ENCODE results near the gene TBX19.
"Not testable (repeated sequence)": the region's sequence is repeated elsewhere in the genome, so short reads cannot be mapped to it uniquely, and the experiment has no call there.

The TBX19 gene

GRCh38 chr1:168340781-168341482 is 60.3 kb downstream of the TBX19 start:
- Histone ChIP-seq H3K27ac (ENCODE audit: low read length) (no peak overlapping the region), H3K4me1 (ENCODE audit: control insufficient read depth, insufficient read depth, low read length) (peaks cover 4% of the 10 kb centered on the region), H3K9ac (ENCODE audit: low read length in 2 of 2) (no peak overlapping the region), H3K36me3 (ENCODE audit: control insufficient read depth in 2 of 2, insufficient read depth in 2 of 2, low read length in 2 of 2) (no peaks in the 10 kb centered on the region), H3K9me3 (ENCODE audit: control insufficient read depth in 2 of 2, low read length in 2 of 2) (peaks cover 0 to 5% of the 10 kb centered on the region in 2 donors), H3K4me3 (ENCODE audit: low read length in 2 of 2) (no peak overlapping the region), H3K27me3 (ENCODE audit: control insufficient read depth in 1 of 2, insufficient read depth in 2 of 2, low read length in 2 of 2) (no peaks in the 10 kb centered on the region)

DNA sequence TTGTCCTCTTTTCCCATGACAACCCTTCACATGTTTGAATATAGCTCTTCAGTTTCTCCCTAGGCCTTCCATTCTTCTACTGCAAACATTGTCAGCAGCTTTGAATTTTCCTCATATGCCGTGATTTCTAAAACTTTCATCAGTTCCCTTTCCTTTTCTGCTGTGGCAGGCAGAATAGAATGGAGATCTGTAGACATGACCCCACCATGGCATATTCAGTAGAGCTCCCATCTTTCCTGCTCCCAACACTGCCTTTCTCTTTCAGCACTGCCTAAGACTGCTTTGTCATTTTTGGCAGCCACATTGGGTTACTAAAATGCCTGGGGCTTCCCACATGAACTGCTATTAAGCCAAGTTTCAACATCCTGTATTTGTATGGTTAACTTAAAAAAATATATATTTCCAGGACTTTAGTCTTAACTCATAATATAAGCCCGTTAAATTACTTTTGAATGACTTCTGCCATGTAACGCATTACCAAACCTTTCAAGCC is 60.9 kb downstream of the TBX19 start:
- Histone ChIP-seq H3K27me3 (ENCODE audit: control insufficient read depth in 1 of 2, insufficient read depth in 2 of 2, low read length in 2 of 2) (no peaks in the 10 kb centered on the region), H3K27ac (ENCODE audit: low read length) (no peak overlapping the region), H3K4me1 (ENCODE audit: control insufficient read depth, insufficient read depth, low read length) (peaks cover 4% of the 10 kb centered on the region), H3K9me3 (ENCODE audit: control insufficient read depth in 2 of 2, low read length in 2 of 2) (peaks cover 0 to 5% of the 10 kb centered on the region in 2 donors), H3K9ac (ENCODE audit: low read length in 2 of 2) (no peak overlapping the region), H3K4me3 (ENCODE audit: low read length in 2 of 2) (no peak overlapping the region), H3K36me3 (ENCODE audit: control insufficient read depth in 2 of 2, insufficient read depth in 2 of 2, low read length in 2 of 2) (no peaks in the 10 kb centered on the region)

DNA sequence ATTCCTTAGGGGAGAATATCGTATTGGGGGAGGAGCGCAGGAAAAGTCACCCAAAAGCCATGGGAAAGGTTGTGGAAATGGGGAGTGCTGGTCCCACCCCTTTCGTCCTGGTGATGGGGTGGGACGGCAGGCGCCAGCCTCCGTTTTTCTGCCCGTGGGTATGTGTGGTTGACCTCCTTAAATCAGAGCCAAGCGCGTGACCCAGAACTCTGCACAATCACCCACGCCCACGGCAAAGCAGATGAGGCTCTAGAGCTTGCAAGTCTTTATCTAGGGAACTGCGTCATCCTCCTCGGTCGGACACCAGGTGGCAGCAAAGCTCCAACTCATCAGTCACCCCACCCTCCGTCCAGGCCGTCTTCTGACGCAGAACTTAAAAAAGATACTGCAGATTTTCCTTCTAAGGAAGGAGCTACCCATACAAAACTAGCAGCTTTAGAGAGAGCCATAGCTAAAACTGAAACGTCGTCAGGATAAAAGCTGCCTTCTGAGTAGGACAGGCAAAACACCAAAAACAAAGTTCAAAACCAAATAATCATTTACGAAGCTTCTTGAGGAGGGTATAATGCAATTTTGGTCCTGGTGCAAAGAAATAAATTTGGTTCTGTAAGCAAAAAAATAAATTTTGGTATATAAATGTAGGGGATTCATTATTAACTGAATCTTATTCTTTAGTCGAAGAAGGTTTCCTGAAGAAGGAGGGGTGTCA is 62.0 kb downstream of the TBX19 start:
- H3K27ac ChIP-seq (ENCODE audit: low read length): no peak overlapping the region

DNA sequence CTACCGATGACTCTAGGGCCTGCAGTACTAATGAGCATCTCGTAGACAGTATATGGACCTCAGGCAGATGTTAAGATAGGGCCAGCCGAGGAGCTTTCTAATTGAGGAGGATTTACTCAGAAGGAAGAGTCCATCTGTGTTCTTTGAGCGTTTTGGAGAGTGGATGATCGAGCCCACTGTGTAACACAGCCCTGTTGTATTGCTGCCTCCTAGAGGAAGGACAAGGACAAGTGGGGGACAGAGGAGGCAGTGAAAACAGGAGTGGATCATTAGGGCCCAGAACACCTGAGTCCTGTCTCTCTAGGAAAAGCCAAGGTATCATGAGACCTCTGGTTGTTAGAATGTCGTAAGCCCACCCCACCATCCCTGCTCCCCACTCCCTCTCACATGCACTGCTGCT is 62.9 kb downstream of the TBX19 start:
- Histone ChIP-seq H3K27ac (ENCODE audit: low read length) (no peak overlapping the region), H3K9ac (ENCODE audit: low read length in 2 of 2) (no peak overlapping the region), H3K4me3 (ENCODE audit: low read length in 2 of 2) (no peak overlapping the region), H3K36me3 (ENCODE audit: control insufficient read depth in 2 of 2, insufficient read depth in 2 of 2, low read length in 2 of 2) (no peaks in the 10 kb centered on the region), H3K9me3 (ENCODE audit: control insufficient read depth in 2 of 2, low read length in 2 of 2) (peaks cover 0 to 5% of the 10 kb centered on the region in 2 donors), H3K4me1 (ENCODE audit: control insufficient read depth, insufficient read depth, low read length) (peaks cover 4% of the 10 kb centered on the region), H3K27me3 (ENCODE audit: control insufficient read depth in 1 of 2, insufficient read depth in 2 of 2, low read length in 2 of 2) (no peaks in the 10 kb centered on the region)

More for the DNA sequence above, 62.0 kb downstream of the TBX19 start:
- Histone ChIP-seq H3K4me1 (ENCODE audit: control insufficient read depth, insufficient read depth, low read length) (peaks cover 4% of the 10 kb centered on the region), H3K9me3 (ENCODE audit: control insufficient read depth in 2 of 2, low read length in 2 of 2) (peaks cover 0 to 5% of the 10 kb centered on the region in 2 donors), H3K27me3 (ENCODE audit: control insufficient read depth in 1 of 2, insufficient read depth in 2 of 2, low read length in 2 of 2) (no peaks in the 10 kb centered on the region), H3K36me3 (ENCODE audit: control insufficient read depth in 2 of 2, insufficient read depth in 2 of 2, low read length in 2 of 2) (no peaks in the 10 kb centered on the region), H3K4me3 (ENCODE audit: low read length in 2 of 2) (peak overlapping the region; percentile 31 to 61), H3K9ac (ENCODE audit: low read length in 2 of 2) (peak overlapping the region in 1 of 2 donors; percentile 3)

GRCh38 chr1:168344517-168344916 is 63.8 kb downstream of the TBX19 start:
- H3K9me3 ChIP-seq (ENCODE audit: control insufficient read depth in 2 of 2, low read length in 2 of 2): peaks cover 0 to 5% of the 10 kb centered on the region in 2 donors
- H3K36me3 ChIP-seq (ENCODE audit: control insufficient read depth in 2 of 2, insufficient read depth in 2 of 2, low read length in 2 of 2): no peaks in the 10 kb centered on the region
- no peak overlapping the region for H3K4me3 ChIP-seq (ENCODE audit: low read length in 2 of 2)
- H3K27me3 ChIP-seq (ENCODE audit: control insufficient read depth in 1 of 2, insufficient read depth in 2 of 2, low read length in 2 of 2): no peaks in the 10 kb centered on the region
- H3K4me1 ChIP-seq (ENCODE audit: control insufficient read depth, insufficient read depth, low read length): peaks cover 4% of the 10 kb centered on the region
- H3K27ac ChIP-seq (ENCODE audit: low read length): no peak overlapping the region
- H3K9ac ChIP-seq (ENCODE audit: low read length in 2 of 2): no peak overlapping the region

DNA sequence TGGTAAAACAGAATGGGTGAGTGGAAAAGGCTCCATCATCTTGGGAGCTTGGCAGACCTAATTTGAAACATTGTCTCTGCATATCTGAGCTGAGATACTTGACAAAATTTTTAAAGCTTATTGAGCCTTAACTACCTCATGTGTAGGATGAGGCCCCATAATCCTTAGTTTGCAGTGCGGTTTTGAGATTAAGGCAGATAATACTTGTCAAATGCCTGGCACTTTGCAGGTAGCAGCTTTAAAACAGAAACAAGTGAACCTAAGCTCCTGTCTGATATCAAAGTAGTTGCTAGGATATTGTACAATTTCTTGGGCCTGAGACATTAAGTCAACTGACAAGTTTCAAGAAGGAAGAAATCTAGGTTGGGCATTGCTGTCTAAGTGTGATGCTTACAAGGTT is 65.3 kb downstream of the TBX19 start:
- H3K27ac ChIP-seq (ENCODE audit: low read length): no peak overlapping the region
- peaks cover 4% of the 10 kb centered on the region for H3K4me1 ChIP-seq (ENCODE audit: control insufficient read depth, insufficient read depth, low read length)
- no peaks in the 10 kb centered on the region for H3K36me3 ChIP-seq (ENCODE audit: control insufficient read depth in 2 of 2, insufficient read depth in 2 of 2, low read length in 2 of 2)
- no peaks in the 10 kb centered on the region for H3K27me3 ChIP-seq (ENCODE audit: control insufficient read depth in 1 of 2, insufficient read depth in 2 of 2, low read length in 2 of 2)
- no peak overlapping the region for H3K9ac ChIP-seq (ENCODE audit: low read length in 2 of 2)
- no peak overlapping the region for H3K4me3 ChIP-seq (ENCODE audit: low read length in 2 of 2)
- peaks cover 0 to 5% of the 10 kb centered on the region in 2 donors for H3K9me3 ChIP-seq (ENCODE audit: control insufficient read depth in 2 of 2, low read length in 2 of 2)

GRCh38 chr1:168347630-168348029 is 67.0 kb downstream of the TBX19 start:
- Histone ChIP-seq H3K9me3 (ENCODE audit: control insufficient read depth in 2 of 2, low read length in 2 of 2) (no peaks in the 10 kb centered on the region), H3K4me1 (ENCODE audit: control insufficient read depth, insufficient read depth, low read length) (no peaks in the 10 kb centered on the region), H3K27me3 (ENCODE audit: control insufficient read depth in 1 of 2, insufficient read depth in 2 of 2, low read length in 2 of 2) (no peaks in the 10 kb centered on the region), H3K27ac (ENCODE audit: low read length) (no peak overlapping the region), H3K36me3 (ENCODE audit: control insufficient read depth in 2 of 2, insufficient read depth in 2 of 2, low read length in 2 of 2) (no peaks in the 10 kb centered on the region), H3K4me3 (ENCODE audit: low read length in 2 of 2) (no peak overlapping the region), H3K9ac (ENCODE audit: low read length in 2 of 2) (no peak overlapping the region)

- Histone ChIP-seq H3K4me3 (ENCODE audit: low read length in 2 of 2) (peak overlapping the region in 1 of 2 donors; percentile 52), H3K9ac (ENCODE audit: low read length in 2 of 2) (no peak overlapping the region), H3K27me3 (ENCODE audit: control insufficient read depth in 1 of 2, insufficient read depth in 2 of 2, low read length in 2 of 2) (no peaks in the 10 kb centered on the region), H3K9me3 (ENCODE audit: control insufficient read depth in 2 of 2, low read length in 2 of 2) (no peaks in the 10 kb centered on the region), H3K27ac (ENCODE audit: low read length) (no peak overlapping the region), H3K4me1 (ENCODE audit: control insufficient read depth, insufficient read depth, low read length) (no peaks in the 10 kb centered on the region), H3K36me3 (ENCODE audit: control insufficient read depth in 2 of 2, insufficient read depth in 2 of 2, low read length in 2 of 2) (no peaks in the 10 kb centered on the region)
Observed at GRCh38 chr1:168348146-168348709, 67.6 kb downstream of the TBX19 start.

DNA sequence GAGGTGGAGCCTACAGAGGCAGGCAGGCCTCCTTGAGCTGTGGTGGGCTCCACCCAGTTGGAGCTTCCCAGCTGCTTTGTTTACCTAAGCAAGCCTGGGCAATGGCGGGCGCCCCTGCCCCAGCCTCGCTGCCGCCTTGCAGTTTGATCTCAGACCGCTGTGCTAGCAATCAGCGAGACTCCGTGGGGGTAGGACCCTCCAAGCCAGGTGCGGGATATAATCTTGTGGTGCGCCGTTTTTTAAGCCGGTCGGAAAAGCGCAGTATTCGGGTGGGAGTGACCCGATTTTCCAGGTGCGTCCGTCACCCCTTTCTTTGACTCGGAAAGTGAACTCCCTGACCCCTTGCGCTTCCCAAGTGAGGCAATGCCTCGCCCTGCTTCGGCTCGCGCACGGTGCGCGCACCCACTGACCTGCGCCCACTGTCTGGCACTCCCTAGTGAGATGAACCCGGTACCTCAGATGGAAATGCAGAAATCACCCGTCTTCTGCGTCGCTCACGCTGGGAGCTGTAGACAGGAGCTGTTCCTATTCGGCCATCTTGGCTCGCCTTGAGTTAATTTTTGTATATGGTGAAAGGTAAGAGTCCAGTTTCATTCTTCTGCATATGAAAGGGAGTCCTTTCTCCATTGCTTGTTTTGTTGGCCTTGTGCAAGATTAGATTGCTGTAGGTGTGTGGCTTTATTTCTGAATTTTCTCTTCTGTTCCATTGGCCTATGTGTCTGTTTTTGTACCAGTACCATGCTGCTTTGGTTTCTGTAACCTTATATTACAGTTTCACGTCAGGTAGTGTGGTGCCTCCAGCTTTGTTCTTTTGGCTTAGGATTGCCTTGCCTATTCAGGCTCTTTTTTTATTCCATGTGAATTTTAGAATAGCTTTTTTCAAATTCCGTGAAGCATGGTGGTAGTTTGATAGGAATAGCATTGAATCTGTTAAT is 73.9 kb downstream of the TBX19 start:
- not testable (repeated sequence) for H3K27ac ChIP-seq (ENCODE audit: low read length); H3K4me3 ChIP-seq (ENCODE audit: low read length in 2 of 2); H3K9me3 ChIP-seq (ENCODE audit: control insufficient read depth in 2 of 2, low read length in 2 of 2); H3K36me3 ChIP-seq (ENCODE audit: control insufficient read depth in 2 of 2, insufficient read depth in 2 of 2, low read length in 2 of 2); H3K9ac ChIP-seq (ENCODE audit: low read length in 2 of 2); H3K27me3 ChIP-seq (ENCODE audit: control insufficient read depth in 1 of 2, insufficient read depth in 2 of 2, low read length in 2 of 2); H3K4me1 ChIP-seq (ENCODE audit: control insufficient read depth, insufficient read depth, low read length)
